HepG2 (cell line): ENCODE results near the gene SHCBP1L. TPM values are rescaled to one million over a fixed set of nuclear protein-coding genes. Genes with fewer than 3 reads are reported as not detected.

ENCODE experiments used
- ATAC-seq: fragments of 200-7000 bp; cut with Tn5 transposase; 3 replicates; pipeline ENCODE4 v1.9.1; 2020; ENCODE audit warnings: mild to moderate bottlenecking, moderate library complexity
- BruUV-seq: library from RNA; stranded (reverse); fragments of 400-500 nt; replicated peaks from 2 replicates; lab custom pipeline; 2021; lab: Mats Ljungman, UMichigan
- CTCF ChIA-PET: fragments of 300-600 bp; formaldehyde crosslinking; extraction: SDS; loops from one replicate; lab custom pipeline; 2021; ENCODE audit warnings: low total read pairs, inconsistent platforms, low intra/inter-chr PET ratio; lab: Yijun Ruan, JAX
- POLR2A ChIA-PET: fragments of 350-600 bp; sonication (Branson Sonifier 250); formaldehyde crosslinking; loops from one replicate; lab custom pipeline; 2020; ENCODE audit warnings: antibody characterized with exemption, inconsistent platforms; lab: Yijun Ruan, JAX
- DNase-seq: peaks from one replicate; pipeline ENCODE4 v3.0.0-alpha.2; 2015; ENCODE audit warnings: low spot score
- FAIRE-seq: peaks from 3 replicates; lab custom pipeline; 2011; peaks lifted over from hg19 to GRCh38; lab: Jason Lieb, UNC
- H2AFZ ChIP-seq: one replicate; pipeline ENCODE4 v1.6.1; 2011; ENCODE audit warnings: low read length, inconsistent platforms
- H3K27ac ChIP-seq: fragments of 300-600 bp; 3 replicates; pipeline ENCODE4 v1.8.0; 2011; ENCODE audit warnings: mixed run types, mild to moderate bottlenecking, mixed read lengths, low read length, inconsistent platforms; ENCODE audit not compliant: insufficient read depth; ENCODE audit errors: extremely low read length
- H3K27me3 ChIP-seq, 2 experiments: fragments of 200-600 bp in 1 of 2; 2 replicates in 1 of 2; 3 replicates in 1 of 2; pipeline versions ENCODE4 v1.6.0 to v1.8.0; 2011; ENCODE audit warnings: low read length in 2 of 2, mild to moderate bottlenecking in 2 of 2, moderate library complexity in 2 of 2, inconsistent platforms in 1 of 2; ENCODE audit not compliant: insufficient read depth in 2 of 2, control insufficient read depth in 1 of 2
- H3K36me3 ChIP-seq, 2 experiments: fragments of 200-600 bp in 1 of 2; replicated peaks in 1 of 2; 2 replicates in 1 of 2; 3 replicates in 1 of 2; pipeline versions ENCODE4 v1.5.1 to v1.8.0; 2011; ENCODE audit warnings: low read length in 2 of 2, inconsistent platforms in 1 of 2; ENCODE audit not compliant: insufficient read depth in 2 of 2, control insufficient read depth in 1 of 2
- H3K4me1 ChIP-seq: 2 replicates; pipeline ENCODE4 v1.5.1; 2012; ENCODE audit warnings: low read length, inconsistent platforms; ENCODE audit not compliant: insufficient read depth
- H3K4me2 ChIP-seq: 2 replicates; pipeline ENCODE4 v1.6.0; 2011; ENCODE audit warnings: low read depth, low read length, inconsistent platforms
- H3K4me3 ChIP-seq, 3 experiments: fragments of 200-600 bp in 1 of 3; sonication (generic), shearing (Covaris generic) in 1 of 3; replicated peaks in 1 of 3; 2 replicates each; pipeline ENCODE4 v1.5.1; 2011 to 2016; ENCODE audit warnings: low read length in 3 of 3, inconsistent platforms in 2 of 3, low read depth in 2 of 3, mild to moderate bottlenecking in 2 of 3, control low read depth in 1 of 3, mixed read lengths in 1 of 3; ENCODE audit not compliant: insufficient read depth in 1 of 3
- H3K79me2 ChIP-seq: one replicate; pipeline ENCODE4 v1.6.1; 2011; ENCODE audit warnings: low read length, inconsistent platforms; ENCODE audit not compliant: insufficient read depth
- H3K9ac ChIP-seq: 2 replicates; pipeline ENCODE4 v1.6.0; 2011; ENCODE audit warnings: mild to moderate bottlenecking, low read depth, low read length, inconsistent platforms; ENCODE audit not compliant: insufficient read depth
- H3K9me3 ChIP-seq: 2 replicates; pipeline ENCODE4 v1.5.1; 2012; ENCODE audit warnings: mild to moderate bottlenecking, low read length
- H4K20me1 ChIP-seq: 2 replicates; pipeline ENCODE4 v1.6.0; 2011; ENCODE audit warnings: inconsistent platforms, mild to moderate bottlenecking, low read length, moderate library complexity; ENCODE audit not compliant: insufficient read depth
- IRF2 ChIP-seq: IDR thresholded peaks from 2 replicates; pipeline ENCODE4 v1.6.1; 2018; ENCODE audit warnings: missing genetic modification reagents, missing compliant biosample characterization
- RAD51 ChIP-seq: fragments of 450-650 bp; IDR thresholded peaks from 2 replicates; pipeline ENCODE4 v1.6.1; 2016; ENCODE audit warnings: borderline replicate concordance
- SMAD9 ChIP-seq: sonication (generic); formaldehyde crosslinking; IDR thresholded peaks from 2 replicates; pipeline ENCODE4 v1.5.1; 2020; ENCODE audit warnings: mild to moderate bottlenecking, missing genetic modification reagents
- SOX6 ChIP-seq, 2 experiments: fragments of 450-650 bp in 1 of 2; sonication (generic) in 1 of 2; formaldehyde crosslinking in 1 of 2; IDR thresholded peaks; 2 replicates each; pipeline versions ENCODE4 v1.4.0 to v1.6.1; 2017 to 2020; ENCODE audit warnings: antibody characterized with exemption in 1 of 2, mild to moderate bottlenecking in 1 of 2, missing genetic modification reagents in 1 of 2
- YEATS2 ChIP-seq: sonication (generic); formaldehyde crosslinking; IDR thresholded peaks from 2 replicates; pipeline ENCODE4 v1.4.0; 2020; ENCODE audit warnings: missing genetic modification reagents, borderline replicate concordance
- ZBTB20 ChIP-seq: sonication (generic); formaldehyde crosslinking; IDR thresholded peaks from 2 replicates; pipeline ENCODE4 v1.8.1; 2023; ENCODE audit warnings: missing genetic modification reagents, low read depth, mild to moderate bottlenecking, borderline replicate concordance
- ZNF20 ChIP-seq: sonication (generic); formaldehyde crosslinking; IDR thresholded peaks from 2 replicates; pipeline ENCODE4 v1.4.0; 2020; ENCODE audit warnings: mild to moderate bottlenecking, moderate library complexity, missing genetic modification reagents
- ZNF564 ChIP-seq: sonication (generic); formaldehyde crosslinking; IDR thresholded peaks from 2 replicates; pipeline ENCODE4 v1.8.1; 2023; ENCODE audit warnings: mild to moderate bottlenecking, missing genetic modification reagents
- WGBS: methylation state at CpG from one replicate; pipeline ENCODE4 v1.1.6; 2017; ENCODE audit warnings: low lambda C conversion rate; 5-methylcytosine and 5-hydroxymethylcytosine counted together
- in situ Hi-C: cut with HindIII; loops from 2 replicates; pipeline ENCODE4 v1.10.0; 2017; ENCODE audit warnings: low pct_unique_long_range_greater_than_20kb; ENCODE audit not compliant: extremely low pct_ligation_motif_present
- intact Hi-C: fragments of 100-400 bp; cut with micrococcal nuclease; formaldehyde crosslinking; loops from one replicate; pipeline ENCODE4 v1.10.0; 2022; ENCODE audit not compliant: unreplicated experiment
- polyA plus RNA-seq, 8 experiments: library from polyadenylated mRNA; depleted of rRNA in 3 of 8; stranded (reverse) in 7 of 8; unstranded in 1 of 8; fragments of >200 nt; fragmentation: Illumina TruSeq in 4 of 8; extraction: Trizol in 4 of 8; gene quantifications; 2 replicates each; pipeline versions ENCODE4 v1.2.1 to v1.2.3, GENCODE V29; 2011 to 2016; ENCODE audit warnings: low read depth in 4 of 8, missing spikeins in 1 of 8, mixed read lengths in 1 of 8; ENCODE audit not compliant: insufficient read depth in 1 of 8
- total RNA-seq, 5 experiments: library from RNA; depleted of rRNA; stranded (reverse); fragments of >200 nt; fragmentation: Illumina TruSeq; extraction: Trizol; gene quantifications; 2 replicates each; pipeline ENCODE4 v1.2.3, GENCODE V29; 2016; ENCODE audit warnings: low read depth in 1 of 5
- TF ChIP-seq, protein P1 (sequence below): sonication (generic); formaldehyde crosslinking; IDR thresholded peaks from 2 replicates; pipeline ENCODE4 v1.4.0; 2020; ENCODE audit warnings: missing genetic modification reagents, borderline replicate concordance
- TF ChIP-seq, protein P2 (sequence below): sonication (generic); formaldehyde crosslinking; IDR thresholded peaks from 2 replicates; pipeline ENCODE4 v1.5.1; 2020; ENCODE audit warnings: missing genetic modification reagents, mild to moderate bottlenecking, borderline replicate concordance

The SHCBP1L gene
- total and polyA plus RNA-seq, 2 of the 13 experiments (the other 11 are each of a cell fraction or from before 2014, with no cell fraction given), result not detected

DNA sequence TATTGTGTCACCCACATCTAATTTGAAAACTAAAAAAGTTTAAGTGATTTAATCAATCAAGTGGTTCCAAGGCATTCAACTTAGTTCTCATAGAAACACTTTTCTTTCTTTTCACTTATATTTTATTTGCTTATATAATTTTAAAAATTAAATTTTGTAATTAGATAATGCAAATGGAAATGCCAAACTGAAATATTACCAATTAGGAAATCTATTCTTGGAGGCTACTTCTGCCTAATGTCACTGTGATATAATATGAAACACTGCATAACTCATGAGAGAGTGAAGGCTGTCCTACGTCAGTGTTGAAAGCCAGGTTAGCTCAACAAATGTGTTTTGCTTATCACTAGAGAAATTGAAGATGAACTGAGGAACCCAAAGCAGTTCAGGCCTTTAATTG lies 18.3 kb upstream of the SHCBP1L start:
- TF ChIP-seq, protein P1, sequence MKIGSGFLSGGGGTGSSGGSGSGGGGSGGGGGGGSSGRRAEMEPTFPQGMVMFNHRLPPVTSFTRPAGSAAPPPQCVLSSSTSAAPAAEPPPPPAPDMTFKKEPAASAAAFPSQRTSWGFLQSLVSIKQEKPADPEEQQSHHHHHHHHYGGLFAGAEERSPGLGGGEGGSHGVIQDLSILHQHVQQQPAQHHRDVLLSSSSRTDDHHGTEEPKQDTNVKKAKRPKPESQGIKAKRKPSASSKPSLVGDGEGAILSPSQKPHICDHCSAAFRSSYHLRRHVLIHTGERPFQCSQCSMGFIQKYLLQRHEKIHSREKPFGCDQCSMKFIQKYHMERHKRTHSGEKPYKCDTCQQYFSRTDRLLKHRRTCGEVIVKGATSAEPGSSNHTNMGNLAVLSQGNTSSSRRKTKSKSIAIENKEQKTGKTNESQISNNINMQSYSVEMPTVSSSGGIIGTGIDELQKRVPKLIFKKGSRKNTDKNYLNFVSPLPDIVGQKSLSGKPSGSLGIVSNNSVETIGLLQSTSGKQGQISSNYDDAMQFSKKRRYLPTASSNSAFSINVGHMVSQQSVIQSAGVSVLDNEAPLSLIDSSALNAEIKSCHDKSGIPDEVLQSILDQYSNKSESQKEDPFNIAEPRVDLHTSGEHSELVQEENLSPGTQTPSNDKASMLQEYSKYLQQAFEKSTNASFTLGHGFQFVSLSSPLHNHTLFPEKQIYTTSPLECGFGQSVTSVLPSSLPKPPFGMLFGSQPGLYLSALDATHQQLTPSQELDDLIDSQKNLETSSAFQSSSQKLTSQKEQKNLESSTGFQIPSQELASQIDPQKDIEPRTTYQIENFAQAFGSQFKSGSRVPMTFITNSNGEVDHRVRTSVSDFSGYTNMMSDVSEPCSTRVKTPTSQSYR (CRISPR knock-in tag), result no peak
- TF ChIP-seq YEATS2, result no peak
- TF ChIP-seq SMAD9, result no peak
- TF ChIP-seq ZBTB20 (CRISPR knock-in tag), result no peak
- no peak for TF ChIP-seq ZNF564 (CRISPR knock-in tag)
- no peak for TF ChIP-seq ZNF20
- no peak for TF ChIP-seq SOX6 (IDR thresholded peaks at IDR 0.05)
- no peak for TF ChIP-seq SOX6 (CRISPR knock-in tag; IDR thresholded peaks at IDR 0.05)
- TF ChIP-seq, protein P2, sequence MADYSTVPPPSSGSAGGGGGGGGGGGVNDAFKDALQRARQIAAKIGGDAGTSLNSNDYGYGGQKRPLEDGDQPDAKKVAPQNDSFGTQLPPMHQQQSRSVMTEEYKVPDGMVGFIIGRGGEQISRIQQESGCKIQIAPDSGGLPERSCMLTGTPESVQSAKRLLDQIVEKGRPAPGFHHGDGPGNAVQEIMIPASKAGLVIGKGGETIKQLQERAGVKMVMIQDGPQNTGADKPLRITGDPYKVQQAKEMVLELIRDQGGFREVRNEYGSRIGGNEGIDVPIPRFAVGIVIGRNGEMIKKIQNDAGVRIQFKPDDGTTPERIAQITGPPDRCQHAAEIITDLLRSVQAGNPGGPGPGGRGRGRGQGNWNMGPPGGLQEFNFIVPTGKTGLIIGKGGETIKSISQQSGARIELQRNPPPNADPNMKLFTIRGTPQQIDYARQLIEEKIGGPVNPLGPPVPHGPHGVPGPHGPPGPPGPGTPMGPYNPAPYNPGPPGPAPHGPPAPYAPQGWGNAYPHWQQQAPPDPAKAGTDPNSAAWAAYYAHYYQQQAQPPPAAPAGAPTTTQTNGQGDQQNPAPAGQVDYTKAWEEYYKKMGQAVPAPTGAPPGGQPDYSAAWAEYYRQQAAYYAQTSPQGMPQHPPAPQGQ (CRISPR knock-in tag), result no peak
- TF ChIP-seq IRF2 (CRISPR knock-in tag), result no peak
- TF ChIP-seq RAD51, result no peak
- TF ChIP-seq, all 625 proteins: peak for 0
- ATAC-seq (no peak), DNase-seq (no peak), FAIRE-seq (no peak)
- no peaks in the 10 kb centered on the region for H3K9me3 ChIP-seq
- no peaks in the 10 kb centered on the region for H3K36me3 ChIP-seq
- 46% methylated on average over 1 of the region's 1 CpG for WGBS
- H3K9ac ChIP-seq, result no peak overlapping the region
- H3K79me2 ChIP-seq, result no peaks in the 10 kb centered on the region
- intact Hi-C loops, result no loop called here
- POLR2A ChIA-PET, result no interaction called here
- H3K27me3 ChIP-seq, result no peaks in the 10 kb centered on the region; a peak in 1 of 5 replicates
- CTCF ChIA-PET, result no interaction called here
- no peak overlapping the region for H3K27ac ChIP-seq
- BruUV-seq, result no TSS peak
- no peak overlapping the region for H3K4me3 ChIP-seq
- no peak overlapping the region for H3K4me2 ChIP-seq
- H3K4me1 ChIP-seq, result peaks cover 14% of the 10 kb centered on the region; the same call in 1 of the 2 replicates
- H4K20me1 ChIP-seq, result no peaks in the 10 kb centered on the region
- H2AFZ ChIP-seq, result no peak overlapping the region
- in situ Hi-C loops, result no loop called here
